Spleen (tissue), 7 donors: ENCODE results near the gene ZNF182.

Experiments used
- CTCF ChIP-seq, 11 experiments: fragments of 200-600 bp in 7 of 11; fragments of 450-650 bp in 4 of 11; sonication (generic) in 4 of 11; IDR thresholded peaks in 8 of 11; conservative IDR thresholded peaks in 3 of 11; 1 replicate in 7 of 11; 2 replicates in 4 of 11; pipeline versions ENCODE4 v1.4.0 to v1.8.0; 2016 to 2021; ENCODE audit warnings: antibody characterized with exemption in 11 of 11, inconsistent platforms in 4 of 11, mild to moderate bottlenecking in 1 of 11
- POLR2A ChIP-seq, 3 donors: fragments of 450-650 bp; IDR thresholded peaks; one replicate each; pipeline ENCODE4 v1.5.1; 2017; ENCODE audit warnings: antibody characterized with exemption in 3 of 3, mild to moderate bottlenecking in 1 of 3
- donor health status: DM: no; HTN: no; CAD: no; lungs with moderate emphysema.
- donor health status: DM: no; HTN: no; CAD: no.
- donor health status: DM: no; HTN: no; CAD: no.

GRCh38 chrX:48003367-48003757 lies 427 bp downstream of the ZNF182 start:
- TF ChIP-seq CTCF (IDR thresholded peaks at IDR 0.05 in 8 of 11, conservative IDR thresholded peaks at IDR 0.05 in 3 of 11) (no peak), POLR2A (IDR thresholded peaks at IDR 0.05) (no peak)
